GM21360 (cell line): Measurements from ENCODE around the gene CXADR.
"Not testable (repeated sequence)": the region's sequence is repeated elsewhere in the genome, so short reads cannot be mapped to it uniquely, and the experiment has no call there.

ENCODE experiments used
- ATAC-seq: cut with Tn5 transposase; IDR thresholded peaks from one replicate; pipeline ENCODE4 v1.9.1; 2021; ENCODE audit warnings: mild to moderate bottlenecking, moderate library complexity; ENCODE audit not compliant: unreplicated experiment

Gene CXADR

GRCh38 chr21:17512253-17513213 is at the start of gene CXADR:
TSS of gene CXADR (plus strand) at chr21:17513043. CDS start at chr21:17513130, 87 bp downstream.
- ATAC-seq, result peak; percentile 84

- ATAC-seq, result no peak
Measured at GRCh38 chr21:17466166-17466565, 46.7 kb upstream of the CXADR start.

- no peak for ATAC-seq
Measured at GRCh38 chr21:17467392-17467791, 45.5 kb upstream of the CXADR start.

GRCh38 chr21:17467829-17468228 is 45.0 kb upstream of the CXADR start:
- no peak for ATAC-seq

- ATAC-seq, result no peak
Measured at GRCh38 chr21:17468698-17469097, 44.1 kb upstream of the CXADR start.

GRCh38 chr21:17469727-17470126 is 43.1 kb upstream of the CXADR start:
- no peak for ATAC-seq

GRCh38 chr21:17472182-17472581 is 40.7 kb upstream of the CXADR start:
- no peak for ATAC-seq

- no peak for ATAC-seq
Measured at GRCh38 chr21:17472592-17473271, 40.1 kb upstream of the CXADR start.

GRCh38 chr21:17476006-17476405 is 36.8 kb upstream of the CXADR start:
- ATAC-seq, result no peak

GRCh38 chr21:17478156-17478555 is 34.7 kb upstream of the CXADR start:
- ATAC-seq, result not testable (repeated sequence)

GRCh38 chr21:17479606-17480005 is 33.2 kb upstream of the CXADR start:
- no peak for ATAC-seq

GRCh38 chr21:17482928-17483327 is 29.9 kb upstream of the CXADR start:
- ATAC-seq, result no peak

- peak; percentile 86 for ATAC-seq
Measured at GRCh38 chr21:17488620-17489019, 24.2 kb upstream of the CXADR start.

GRCh38 chr21:17489565-17489964 is 23.3 kb upstream of the CXADR start:
- ATAC-seq, result not testable (repeated sequence)

- no peak for ATAC-seq
Measured at GRCh38 chr21:17491716-17492414, 21.0 kb upstream of the CXADR start.

- ATAC-seq, result no peak
Measured at GRCh38 chr21:17492415-17493168, 20.3 kb upstream of the CXADR start.

- no peak for ATAC-seq
Measured at GRCh38 chr21:17494051-17494450, 18.8 kb upstream of the CXADR start.

- ATAC-seq, result no peak
Measured at GRCh38 chr21:17495680-17496079, 17.2 kb upstream of the CXADR start.

GRCh38 chr21:17497316-17497715 is 15.5 kb upstream of the CXADR start:
- no peak for ATAC-seq

- no peak for ATAC-seq
Measured at GRCh38 chr21:17498586-17498985, 14.3 kb upstream of the CXADR start.
